H1 (cell line): ENCODE results near the gene NPPA. TPM values are rescaled to one million over a fixed set of nuclear protein-coding genes. Genes with fewer than 3 reads are reported as not detected.
"Not testable (repeated sequence)": the region's sequence is repeated elsewhere in the genome, so short reads cannot be mapped to it uniquely, and the experiment has no call there.

Experiments used
- CTCF ChIA-PET: fragments of 300-600 bp; sonication (Branson Sonifier 250); formaldehyde crosslinking; loops from one replicate; lab custom pipeline; 2021; ENCODE audit not compliant: partially characterized antibody; lab: Charles Lee
- POLR2A ChIA-PET: fragments of 300-600 bp; sonication (Branson Sonifier 250); formaldehyde crosslinking; loops from one replicate; lab custom pipeline; 2021; ENCODE audit warnings: inconsistent platforms; ENCODE audit not compliant: partially characterized antibody; lab: Charles Lee
- DNase-seq, 2 experiments: peaks; one replicate each; pipeline versions ENCODE4 v3.0.0 to v3.0.0-alpha.2; 2010 to 2022; ENCODE audit warnings: low spot score in 2 of 2, low read depth in 1 of 2, mixed read lengths in 1 of 2
- FAIRE-seq: peaks from 2 replicates; lab custom pipeline; 2011; peaks lifted over from hg19 to GRCh38; lab: Jason Lieb, UNC
- H2AFZ ChIP-seq: 2 replicates; pipeline ENCODE4 v1.8.1; 2012; ENCODE audit warnings: low read length, inconsistent platforms
- H2AK5ac ChIP-seq: 2 replicates; pipeline ENCODE4 v1.6.1; 2013; ENCODE audit warnings: low read depth, low read length
- H2BK120ac ChIP-seq: replicated peaks from 2 replicates; pipeline ENCODE3; 2013; ENCODE audit warnings: low read depth, low read length, inconsistent platforms
- H2BK12ac ChIP-seq: 2 replicates; pipeline ENCODE4 v1.6.1; 2013; ENCODE audit warnings: low read depth, low read length
- H2BK15ac ChIP-seq: 2 replicates; pipeline ENCODE4 v1.6.1; 2013; ENCODE audit warnings: low read length
- H2BK20ac ChIP-seq: 2 replicates; pipeline ENCODE4 v1.6.1; 2013; ENCODE audit warnings: low read length
- H2BK5ac ChIP-seq: 2 replicates; pipeline ENCODE4 v1.6.1; 2013; ENCODE audit warnings: low read depth, low read length
- H3K14ac ChIP-seq: 2 replicates; pipeline ENCODE4 v1.6.1; 2013; ENCODE audit warnings: inconsistent platforms; ENCODE audit not compliant: insufficient read length
- H3K18ac ChIP-seq: 2 replicates; pipeline ENCODE4 v1.6.1; 2013; ENCODE audit warnings: low read length; ENCODE audit errors: extremely low read depth
- H3K23ac ChIP-seq: 2 replicates; pipeline ENCODE4 v1.6.1; 2013; ENCODE audit warnings: inconsistent platforms; ENCODE audit not compliant: insufficient read length
- H3K23me2 ChIP-seq: 2 replicates; pipeline ENCODE4 v1.6.1; 2013; ENCODE audit warnings: low read depth, low read length
- H3K27ac ChIP-seq: 2 replicates; pipeline ENCODE4 v1.6.1; 2011; ENCODE audit warnings: low read depth, low read length, inconsistent platforms
- H3K27me3 ChIP-seq, 4 experiments: replicated peaks in 1 of 4; 1 replicate in 1 of 4; 2 replicates in 3 of 4; pipeline versions ENCODE4 v1.6.1 to v1.8.1; 2011 to 2013; ENCODE audit warnings: low read length in 3 of 4, mild to moderate bottlenecking in 3 of 4, inconsistent platforms in 2 of 4, mixed read lengths in 2 of 4, moderate library complexity in 1 of 4; ENCODE audit not compliant: control insufficient read depth in 3 of 4, insufficient read depth in 3 of 4; ENCODE audit errors: extremely low read depth in 1 of 4
- H3K36me3 ChIP-seq, 4 experiments: 2 replicates each; pipeline versions ENCODE4 v1.6.1 to v1.8.1; 2011 to 2013; ENCODE audit warnings: mild to moderate bottlenecking in 4 of 4, low read length in 3 of 4, moderate library complexity in 2 of 4, control low read depth in 1 of 4, inconsistent platforms in 1 of 4; ENCODE audit not compliant: insufficient read depth in 4 of 4, control insufficient read depth in 2 of 4
- H3K4ac ChIP-seq: replicated peaks from 2 replicates; pipeline ENCODE3; 2013; ENCODE audit warnings: low read length, low read depth, mixed read lengths, inconsistent platforms; ENCODE audit not compliant: insufficient read length
- H3K4me1 ChIP-seq, 4 experiments: replicated peaks in 1 of 4; 1 replicate in 1 of 4; 2 replicates in 3 of 4; pipeline versions ENCODE4 v1.6.1 to v1.8.1; 2011 to 2013; ENCODE audit warnings: low read length in 3 of 4, inconsistent platforms in 2 of 4, mixed read lengths in 1 of 4; ENCODE audit not compliant: insufficient read depth in 4 of 4, control insufficient read depth in 3 of 4
- H3K4me2 ChIP-seq, 2 experiments: 2 replicates each; pipeline versions ENCODE4 v1.6.1 to v1.8.1; 2011 to 2013; ENCODE audit warnings: low read depth in 2 of 2, low read length in 2 of 2, control low read depth in 1 of 2, inconsistent platforms in 1 of 2, mild to moderate bottlenecking in 1 of 2; ENCODE audit not compliant: insufficient read depth in 1 of 2
- H3K4me3 ChIP-seq, 4 experiments: fragments of 200-600, 300-600 bp in 1 of 4; sonication (generic), shearing (Covaris generic), sonication (Bioruptor Twin) in 1 of 4; 2 replicates each; pipeline versions ENCODE4 v1.5.1 to v1.8.1; 2011 to 2016; ENCODE audit warnings: low read length in 4 of 4, low read depth in 3 of 4, control low read depth in 2 of 4, inconsistent platforms in 2 of 4, mild to moderate bottlenecking in 2 of 4, mixed read lengths in 1 of 4, moderate library complexity in 1 of 4; ENCODE audit not compliant: insufficient read depth in 2 of 4; ENCODE audit errors: extremely low read depth in 1 of 4
- H3K56ac ChIP-seq: replicated peaks from 2 replicates; pipeline ENCODE3; 2013; ENCODE audit warnings: low read depth, mild to moderate bottlenecking, mixed read lengths, low read length, inconsistent platforms; ENCODE audit not compliant: insufficient read length
- H3K79me1 ChIP-seq: 2 replicates; pipeline ENCODE4 v1.6.1; 2013; ENCODE audit warnings: low read depth, low read length, control low read depth
- H3K79me2 ChIP-seq, 2 experiments: 2 replicates each; pipeline versions ENCODE4 v1.6.1 to v1.8.1; 2012 to 2013; ENCODE audit warnings: low read length in 2 of 2, mild to moderate bottlenecking in 2 of 2, inconsistent platforms in 1 of 2; ENCODE audit not compliant: insufficient read depth in 2 of 2, control insufficient read depth in 1 of 2
- H3K9ac ChIP-seq, 4 experiments: replicated peaks in 1 of 4; 1 replicate in 1 of 4; 2 replicates in 3 of 4; pipeline versions ENCODE4 v1.6.1 to v1.8.1; 2011 to 2013; ENCODE audit warnings: low read depth in 3 of 4, low read length in 3 of 4, control low read depth in 2 of 4, mild to moderate bottlenecking in 2 of 4, moderate library complexity in 2 of 4, inconsistent platforms in 1 of 4; ENCODE audit errors: extremely low read depth in 1 of 4
- H3K9me3 ChIP-seq, 2 experiments: 2 replicates each; pipeline versions ENCODE4 v1.6.1 to v1.8.1; 2012 to 2013; ENCODE audit warnings: mild to moderate bottlenecking in 2 of 2, moderate library complexity in 2 of 2, control low read depth in 1 of 2, inconsistent platforms in 1 of 2, low read depth in 1 of 2, low read length in 1 of 2, mixed read lengths in 1 of 2; ENCODE audit not compliant: insufficient read depth in 2 of 2
- H4K20me1 ChIP-seq, 2 experiments: replicated peaks in 1 of 2; 2 replicates each; pipeline versions ENCODE3 to v1.8.1; 2011 to 2013; ENCODE audit warnings: inconsistent platforms in 2 of 2, low read length in 2 of 2, mild to moderate bottlenecking in 1 of 2; ENCODE audit not compliant: insufficient read depth in 2 of 2, control insufficient read depth in 1 of 2
- H4K5ac ChIP-seq: 2 replicates; pipeline ENCODE4 v1.6.1; 2013; ENCODE audit warnings: low read length, low read depth, mixed read lengths, inconsistent platforms; ENCODE audit not compliant: insufficient read length
- H4K8ac ChIP-seq: 2 replicates; pipeline ENCODE4 v1.8.0; 2013; ENCODE audit warnings: mild to moderate bottlenecking, moderate library complexity, low read length, inconsistent platforms; ENCODE audit not compliant: insufficient read depth; ENCODE audit errors: extremely low read depth
- H4K91ac ChIP-seq: replicated peaks from 2 replicates; pipeline ENCODE3; 2013; ENCODE audit warnings: low read length, mixed read lengths, inconsistent platforms; ENCODE audit not compliant: insufficient read length
- WGBS, 2 experiments: shearing (Covaris generic) in 1 of 2; methylation state at CpG; one replicate each; pipeline versions ENCODE4 v1.1.6 to v1.1.7; 2013 to 2015; ENCODE audit warnings: low lambda C conversion rate in 2 of 2, mixed read lengths in 2 of 2, inconsistent platforms in 1 of 2, low coverage in 1 of 2, missing lambda C conversion rate in 1 of 2; ENCODE audit not compliant: insufficient replicate concordance in 2 of 2, insufficient coverage in 1 of 2, insufficient read length in 1 of 2; ENCODE audit errors: extremely low coverage in 1 of 2, missing lambda C conversion rate in 1 of 2; 5-methylcytosine and 5-hydroxymethylcytosine counted together
- polyA plus RNA-seq, 7 experiments: library from polyadenylated mRNA; depleted of rRNA in 3 of 7; stranded (reverse) in 5 of 7; unstranded in 2 of 7; fragments of >200 nt in 5 of 7; fragments of 200-250 nt in 2 of 7; gene quantifications; 1 replicate in 5 of 7; 2 replicates in 1 of 7; 4 replicates in 1 of 7; pipeline versions ENCODE4 v1.2.1 to v1.2.3, GENCODE V29; 2011 to 2013; ENCODE audit warnings: missing spikeins in 2 of 7, mixed read lengths in 2 of 7
- total RNA-seq: library from RNA; stranded (reverse); fragmentation: NEBNext Ultra II Directional; extraction: Animal tissue kit (Norgen Biotek cat#: 25700); gene quantifications from 2 replicates; pipeline ENCODE4 v1.2.1, GENCODE V29; 2021

Gene NPPA
- total and polyA plus RNA-seq, 2 of the 8 experiments (the other 6 are each of a cell fraction or from before 2014, with no cell fraction given): not detected

- H3K56ac ChIP-seq, H3K14ac ChIP-seq, H3K27me3 ChIP-seq, H3K4me3 ChIP-seq, H2BK15ac ChIP-seq, H3K23ac ChIP-seq, H3K36me3 ChIP-seq, H2BK5ac ChIP-seq, H2BK12ac ChIP-seq, H2AK5ac ChIP-seq, H4K20me1 ChIP-seq, H3K4me2 ChIP-seq, H3K79me1 ChIP-seq, H3K4me1 ChIP-seq, H3K4ac ChIP-seq, H2BK20ac ChIP-seq, POLR2A ChIA-PET, H4K5ac ChIP-seq, FAIRE-seq, H2BK120ac ChIP-seq, H3K18ac ChIP-seq, H4K91ac ChIP-seq, DNase-seq, H3K9ac ChIP-seq, H3K9me3 ChIP-seq, H4K8ac ChIP-seq, H3K27ac ChIP-seq, H3K79me2 ChIP-seq, H2AFZ ChIP-seq, H3K23me2 ChIP-seq: not testable (repeated sequence)
- CTCF ChIA-PET: interaction anchor here (0.7 to 4.9 kb wide), 5 partner anchors 10 to 55 kb away, joined by 3 to 67 read pairs (median 7); no protein-coding TSS in a partner anchor
- WGBS, 2 experiments: 60% methylated on average over 1 of the region's 1 CpG; no CpG with 5 or more reads in 1 of the 2 experiments
These were observed 46.9 kb upstream of the NPPA start for GRCh38 chr1:11894501-11894900.
